ENCODE data around the gene HTR3B. TPM values are rescaled to one million over a fixed set of nuclear protein-coding genes. Genes with fewer than 3 reads are reported as not detected.

The HTR3B gene
- total and polyA plus RNA-seq, 9 donors, result 0.13 to 0.19 (median 0.15) TPM; not detected in 5

GRCh38 chr11:113985906-113986305 is 81.3 kb downstream of the HTR3B start:
- Histone ChIP-seq H3K9me3 (replicated peaks; ENCODE audit: control insufficient read depth, low read depth, low read length) (no peaks in the 10 kb centered on the region), H3K27me3 (ENCODE audit: control insufficient read depth, insufficient read depth, low read length) (peaks cover 4% of the 10 kb centered on the region), H3K4me1 (ENCODE audit: control insufficient read depth, insufficient read depth, low read length) (no peaks in the 10 kb centered on the region), H3K36me3 (ENCODE audit: control insufficient read depth, insufficient read depth, low read length) (no peaks in the 10 kb centered on the region), H3K4me3 (ENCODE audit: low read length) (no peak overlapping the region), H3K27ac (ENCODE audit: low read length) (no peak overlapping the region)
- 89% methylated on average over 3 of the region's 4 CpGs for WGBS (ENCODE audit: insufficient coverage)
- DNase-seq, result no peak

DNA sequence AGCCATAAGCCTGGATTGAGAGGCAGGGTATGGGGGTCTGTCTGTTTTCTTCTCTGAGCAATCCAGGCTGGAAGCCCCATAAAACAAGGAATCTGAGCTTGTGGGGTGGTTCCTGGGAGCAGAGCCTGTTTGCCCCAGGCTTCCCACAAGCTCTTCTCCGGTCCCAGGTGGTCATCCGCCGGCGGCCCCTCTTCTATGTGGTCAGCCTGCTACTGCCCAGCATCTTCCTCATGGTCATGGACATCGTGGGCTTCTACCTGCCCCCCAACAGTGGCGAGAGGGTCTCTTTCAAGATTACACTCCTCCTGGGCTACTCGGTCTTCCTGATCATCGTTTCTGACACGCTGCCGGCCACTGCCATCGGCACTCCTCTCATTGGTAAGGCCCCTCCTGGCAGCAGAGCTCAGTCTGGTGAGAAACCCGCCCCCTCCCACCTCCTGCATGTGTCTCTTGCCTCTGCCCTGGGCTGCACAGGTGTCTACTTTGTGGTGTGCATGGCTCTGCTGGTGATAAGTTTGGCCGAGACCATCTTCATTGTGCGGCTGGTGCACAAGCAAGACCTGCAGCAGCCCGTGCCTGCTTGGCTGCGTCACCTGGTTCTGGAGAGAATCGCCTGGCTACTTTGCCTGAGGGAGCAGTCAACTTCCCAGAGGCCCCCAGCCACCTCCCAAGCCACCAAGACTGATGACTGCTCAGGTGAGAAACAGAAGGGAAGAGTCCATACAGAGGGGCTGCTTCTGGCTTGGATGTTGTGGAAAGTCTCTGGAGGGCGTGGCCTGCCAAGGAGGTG is 82.0 kb downstream of the HTR3B start:
- Histone ChIP-seq H3K36me3 (ENCODE audit: control insufficient read depth, insufficient read depth, low read length) (no peaks in the 10 kb centered on the region), H3K4me3 (ENCODE audit: low read length) (no peak overlapping the region), H3K4me1 (ENCODE audit: control insufficient read depth, insufficient read depth, low read length) (no peaks in the 10 kb centered on the region), H3K27me3 (ENCODE audit: control insufficient read depth, insufficient read depth, low read length) (peaks cover 4% of the 10 kb centered on the region), H3K27ac (ENCODE audit: low read length) (no peak overlapping the region), H3K9me3 (replicated peaks; ENCODE audit: control insufficient read depth, low read depth, low read length) (no peaks in the 10 kb centered on the region)
- DNase-seq, result no peak
- 82% methylated on average over 15 of the region's 18 CpGs for WGBS (ENCODE audit: insufficient coverage)

DNA sequence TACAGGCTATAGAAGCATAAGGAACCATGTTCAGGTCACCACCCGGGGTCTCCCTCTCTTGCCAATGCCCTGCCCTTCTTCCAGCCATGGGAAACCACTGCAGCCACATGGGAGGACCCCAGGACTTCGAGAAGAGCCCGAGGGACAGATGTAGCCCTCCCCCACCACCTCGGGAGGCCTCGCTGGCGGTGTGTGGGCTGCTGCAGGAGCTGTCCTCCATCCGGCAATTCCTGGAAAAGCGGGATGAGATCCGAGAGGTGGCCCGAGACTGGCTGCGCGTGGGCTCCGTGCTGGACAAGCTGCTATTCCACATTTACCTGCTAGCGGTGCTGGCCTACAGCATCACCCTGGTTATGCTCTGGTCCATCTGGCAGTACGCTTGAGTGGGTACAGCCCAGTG is 84.8 kb downstream of the HTR3B start:
- no peak overlapping the region for H3K4me3 ChIP-seq (ENCODE audit: low read length)
- no peaks in the 10 kb centered on the region for H3K4me1 ChIP-seq (ENCODE audit: control insufficient read depth, insufficient read depth, low read length)
- H3K36me3 ChIP-seq (ENCODE audit: control insufficient read depth, insufficient read depth, low read length), result no peaks in the 10 kb centered on the region
- H3K27ac ChIP-seq (ENCODE audit: low read length), result no peak overlapping the region
- WGBS (ENCODE audit: insufficient coverage), result 70% methylated on average over 12 of the region's 15 CpGs
- no peak for DNase-seq
- no peaks in the 10 kb centered on the region for H3K9me3 ChIP-seq (replicated peaks; ENCODE audit: control insufficient read depth, low read depth, low read length)
- no peaks in the 10 kb centered on the region for H3K27me3 ChIP-seq (ENCODE audit: control insufficient read depth, insufficient read depth, low read length)

DNA sequence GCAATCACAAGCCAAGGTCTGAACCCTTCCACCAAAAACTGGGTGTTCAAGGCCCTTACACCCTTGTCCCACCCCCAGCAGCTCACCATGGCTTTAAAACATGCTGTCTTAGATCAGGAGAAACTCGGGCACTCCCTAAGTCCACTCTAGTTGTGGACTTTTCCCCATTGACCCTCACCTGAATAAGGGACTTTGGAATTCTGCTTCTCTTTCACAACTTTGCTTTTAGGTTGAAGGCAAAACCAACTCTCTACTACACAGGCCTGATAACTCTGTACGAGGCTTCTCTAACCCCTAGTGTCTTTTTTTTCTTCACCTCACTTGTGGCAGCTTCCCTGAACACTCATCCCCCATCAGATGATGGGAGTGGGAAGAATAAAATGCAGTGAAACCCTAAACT is 85.3 kb downstream of the HTR3B start:
- H3K27me3 ChIP-seq (ENCODE audit: control insufficient read depth, insufficient read depth, low read length), result peaks cover 2% of the 10 kb centered on the region
- WGBS (ENCODE audit: insufficient coverage), result 56% methylated on average over 1 of the region's 2 CpGs

DNA sequence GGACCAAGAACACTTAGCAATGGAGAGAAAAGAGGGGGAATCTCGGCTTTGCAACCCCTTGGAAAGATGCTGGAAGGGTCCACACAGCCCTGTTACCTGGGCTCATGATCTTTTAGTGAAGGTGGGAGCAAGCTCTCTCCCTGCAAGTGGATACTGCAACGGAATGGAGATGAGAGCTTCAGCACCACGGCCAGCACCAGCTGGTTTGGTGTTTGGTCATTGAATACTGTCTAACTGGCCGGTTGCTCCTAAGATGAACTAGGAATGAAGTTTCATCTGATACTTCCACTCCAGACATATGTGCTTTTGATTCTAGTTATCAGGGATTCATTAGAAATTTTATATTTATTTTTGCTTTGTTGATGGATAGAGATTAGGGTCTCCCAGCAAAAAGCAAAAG is 86.6 kb downstream of the HTR3B start:
- Histone ChIP-seq H3K36me3 (ENCODE audit: control insufficient read depth, insufficient read depth, low read length) (no peaks in the 10 kb centered on the region), H3K27me3 (ENCODE audit: control insufficient read depth, insufficient read depth, low read length) (peaks cover 2% of the 10 kb centered on the region), H3K27ac (ENCODE audit: low read length) (no peak overlapping the region), H3K9me3 (replicated peaks; ENCODE audit: control insufficient read depth, low read depth, low read length) (no peaks in the 10 kb centered on the region), H3K4me3 (ENCODE audit: low read length) (no peak overlapping the region), H3K4me1 (ENCODE audit: control insufficient read depth, insufficient read depth, low read length) (no peaks in the 10 kb centered on the region)
- WGBS (ENCODE audit: insufficient coverage), result 10% methylated on average over 1 of the region's 4 CpGs
- DNase-seq, result peak; percentile 67

More for the DNA sequence above, 85.3 kb downstream of the HTR3B start:
- Histone ChIP-seq H3K27ac (ENCODE audit: low read length) (no peak overlapping the region), H3K4me1 (ENCODE audit: control insufficient read depth, insufficient read depth, low read length) (no peaks in the 10 kb centered on the region), H3K4me3 (ENCODE audit: low read length) (no peak overlapping the region), H3K9me3 (replicated peaks; ENCODE audit: control insufficient read depth, low read depth, low read length) (no peaks in the 10 kb centered on the region), H3K36me3 (ENCODE audit: control insufficient read depth, insufficient read depth, low read length) (no peaks in the 10 kb centered on the region)
- DNase-seq, result no peak

- H3K27me3 ChIP-seq (ENCODE audit: control insufficient read depth, insufficient read depth, low read length), result peaks cover 3% of the 10 kb centered on the region
- WGBS (ENCODE audit: insufficient coverage), result 68% methylated on average over 5 of the region's 7 CpGs
- peak; percentile 5 for DNase-seq
- H3K4me1 ChIP-seq (ENCODE audit: control insufficient read depth, insufficient read depth, low read length), result no peaks in the 10 kb centered on the region
- no peaks in the 10 kb centered on the region for H3K36me3 ChIP-seq (ENCODE audit: control insufficient read depth, insufficient read depth, low read length)
- H3K27ac ChIP-seq (ENCODE audit: low read length), result no peak overlapping the region
- no peak overlapping the region for H3K4me3 ChIP-seq (ENCODE audit: low read length)
- H3K9me3 ChIP-seq (replicated peaks; ENCODE audit: control insufficient read depth, low read depth, low read length), result no peaks in the 10 kb centered on the region
Observed at GRCh38 chr11:113991718-113992458, 87.3 kb downstream of the HTR3B start.

DNA sequence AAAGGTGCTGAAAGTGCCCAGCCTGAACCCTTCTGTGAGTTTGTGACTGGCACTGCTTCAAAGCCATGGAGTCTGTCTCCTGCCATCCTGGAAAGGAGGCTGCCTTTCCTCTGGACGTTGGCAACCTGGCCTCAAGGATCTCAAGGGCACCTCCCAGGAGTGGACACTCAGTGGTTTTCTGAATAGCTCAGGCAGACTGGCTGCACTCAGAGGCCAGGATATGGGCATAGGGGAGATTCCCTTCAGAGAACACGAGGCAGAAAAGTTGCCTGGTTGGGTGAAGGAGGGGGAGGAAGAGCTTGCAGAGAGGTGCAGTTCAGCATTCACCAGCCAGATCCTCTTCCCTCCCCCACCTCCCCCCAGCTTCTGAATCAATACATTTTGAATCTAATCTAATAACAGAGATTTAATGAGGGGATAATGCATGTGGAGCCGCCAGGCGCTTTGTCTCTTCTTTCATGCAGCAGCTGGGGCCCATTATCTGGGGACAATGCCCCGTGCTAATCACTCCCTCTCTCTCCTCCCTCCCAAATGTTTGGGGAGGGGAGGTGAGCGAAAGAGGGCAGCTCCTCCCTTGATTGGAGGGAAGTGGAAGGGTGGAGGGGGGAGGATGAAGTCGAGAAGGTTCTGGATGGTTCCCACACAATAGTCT is 88.0 kb downstream of the HTR3B start:
- 25% methylated on average over 1 of the region's 7 CpGs for WGBS (ENCODE audit: insufficient coverage)
- H3K27me3 ChIP-seq (ENCODE audit: control insufficient read depth, insufficient read depth, low read length), result peaks cover 3% of the 10 kb centered on the region
- H3K4me3 ChIP-seq (ENCODE audit: low read length), result no peak overlapping the region
- no peaks in the 10 kb centered on the region for H3K36me3 ChIP-seq (ENCODE audit: control insufficient read depth, insufficient read depth, low read length)
- H3K4me1 ChIP-seq (ENCODE audit: control insufficient read depth, insufficient read depth, low read length), result no peaks in the 10 kb centered on the region
- no peak overlapping the region for H3K27ac ChIP-seq (ENCODE audit: low read length)
- DNase-seq, result no peak
- no peaks in the 10 kb centered on the region for H3K9me3 ChIP-seq (replicated peaks; ENCODE audit: control insufficient read depth, low read depth, low read length)

DNA sequence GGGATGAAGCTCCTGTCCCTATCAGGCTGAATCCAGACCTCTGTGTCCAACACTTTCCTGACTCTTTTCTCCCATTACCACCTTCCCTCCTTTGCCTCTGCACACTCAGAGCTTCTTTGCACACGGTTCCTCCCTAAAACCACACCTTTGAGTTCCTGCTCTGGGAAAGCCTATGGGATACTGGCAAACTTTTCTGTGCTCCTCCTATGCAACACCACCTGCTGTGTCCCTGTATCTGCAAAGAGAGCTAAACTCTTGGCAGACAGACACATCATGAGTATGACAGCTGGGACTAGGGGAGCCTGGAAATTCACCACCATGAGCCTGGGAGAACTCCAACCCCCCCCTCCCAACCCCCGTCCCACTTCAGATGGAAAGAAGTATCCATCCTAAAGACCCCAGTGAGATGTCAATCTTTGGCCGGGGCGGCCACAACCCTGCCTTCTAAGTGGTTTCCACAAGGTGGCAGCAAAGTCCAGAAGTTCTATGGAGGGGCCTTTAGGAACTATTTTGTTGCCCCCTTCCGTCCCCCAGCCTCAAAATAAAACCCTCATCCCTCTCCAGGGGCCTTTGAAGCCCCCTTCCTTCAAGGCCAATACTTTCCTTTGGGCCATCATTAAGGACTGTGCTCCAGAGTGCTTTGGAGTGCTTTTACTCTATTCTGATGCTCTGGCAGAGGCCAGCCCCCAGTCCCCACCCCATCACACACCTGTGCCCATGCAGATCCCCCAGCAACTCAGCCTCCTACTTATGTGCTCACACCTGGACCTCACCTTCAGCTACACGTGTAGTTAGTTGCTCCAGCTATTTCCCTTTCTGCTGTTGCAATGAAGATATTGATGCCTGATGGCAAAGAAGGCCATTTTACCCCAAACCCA is 89.7 kb downstream of the HTR3B start:
- WGBS (ENCODE audit: insufficient coverage), result 0% methylated on average over 2 of the region's 6 CpGs
- DNase-seq, result peak; percentile 6
- H3K4me3 ChIP-seq (ENCODE audit: low read length), result no peak overlapping the region
- H3K9me3 ChIP-seq (replicated peaks; ENCODE audit: control insufficient read depth, low read depth, low read length), result no peaks in the 10 kb centered on the region
- peaks cover 3% of the 10 kb centered on the region for H3K27me3 ChIP-seq (ENCODE audit: control insufficient read depth, insufficient read depth, low read length)
- no peaks in the 10 kb centered on the region for H3K4me1 ChIP-seq (ENCODE audit: control insufficient read depth, insufficient read depth, low read length)
- no peaks in the 10 kb centered on the region for H3K36me3 ChIP-seq (ENCODE audit: control insufficient read depth, insufficient read depth, low read length)
- no peak overlapping the region for H3K27ac ChIP-seq (ENCODE audit: low read length)
